Measurements from ENCODE around the gene MLXIPL. TPM values are rescaled to one million over a fixed set of nuclear protein-coding genes. Genes with fewer than 3 reads are reported as not detected.

MLXIPL gene
- 0.14 and 0.34 TPM in 2 replicates for total RNA-seq

DNA sequence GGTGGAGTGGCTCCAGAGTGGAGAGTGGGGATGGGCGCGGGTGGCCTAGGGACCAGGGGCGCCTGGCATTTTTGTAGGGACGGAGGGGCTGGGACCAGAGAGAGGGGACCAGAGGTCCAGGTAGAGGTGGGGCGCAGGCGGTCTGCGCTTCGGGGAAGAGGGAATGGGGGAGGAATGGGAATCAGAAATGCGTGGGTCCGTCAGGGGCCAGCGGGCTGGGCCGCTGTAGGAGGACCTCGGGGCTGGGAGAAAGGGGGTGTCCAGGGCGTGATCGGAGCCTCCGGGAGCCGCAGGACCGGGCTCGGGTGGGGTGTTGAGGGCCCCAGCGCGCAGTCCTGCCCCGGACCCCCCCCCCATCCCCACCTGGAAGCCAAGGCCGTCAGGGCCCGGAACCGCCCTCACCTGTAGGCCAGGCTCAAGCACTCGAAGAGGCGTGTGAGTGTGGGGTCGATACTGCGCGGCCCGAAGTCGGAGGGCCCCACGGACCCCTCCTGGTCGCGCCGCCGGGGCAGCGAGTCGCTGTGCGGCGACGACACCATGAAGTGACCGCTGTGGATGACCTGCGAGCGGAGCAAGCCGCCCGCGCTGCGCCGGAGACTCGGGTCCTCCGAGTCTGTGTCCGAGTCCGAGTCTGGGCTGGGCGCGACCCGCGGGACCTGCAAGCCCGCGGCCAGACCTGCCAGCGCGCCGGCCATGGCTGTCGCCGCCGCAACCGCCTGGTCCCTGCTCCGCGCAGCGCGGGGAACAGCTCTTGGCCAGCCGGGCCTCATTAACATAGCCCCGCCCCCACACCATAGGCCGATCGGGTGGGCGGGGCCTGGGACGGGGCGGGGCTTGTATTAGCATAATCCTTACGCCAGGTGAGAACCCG, at the start of gene MLXIPL:
MLXIPL (minus strand) TSS at position 725 of the 871 bp plus-strand sequence; CDS start at position 695, 30 bp downstream.

DNA sequence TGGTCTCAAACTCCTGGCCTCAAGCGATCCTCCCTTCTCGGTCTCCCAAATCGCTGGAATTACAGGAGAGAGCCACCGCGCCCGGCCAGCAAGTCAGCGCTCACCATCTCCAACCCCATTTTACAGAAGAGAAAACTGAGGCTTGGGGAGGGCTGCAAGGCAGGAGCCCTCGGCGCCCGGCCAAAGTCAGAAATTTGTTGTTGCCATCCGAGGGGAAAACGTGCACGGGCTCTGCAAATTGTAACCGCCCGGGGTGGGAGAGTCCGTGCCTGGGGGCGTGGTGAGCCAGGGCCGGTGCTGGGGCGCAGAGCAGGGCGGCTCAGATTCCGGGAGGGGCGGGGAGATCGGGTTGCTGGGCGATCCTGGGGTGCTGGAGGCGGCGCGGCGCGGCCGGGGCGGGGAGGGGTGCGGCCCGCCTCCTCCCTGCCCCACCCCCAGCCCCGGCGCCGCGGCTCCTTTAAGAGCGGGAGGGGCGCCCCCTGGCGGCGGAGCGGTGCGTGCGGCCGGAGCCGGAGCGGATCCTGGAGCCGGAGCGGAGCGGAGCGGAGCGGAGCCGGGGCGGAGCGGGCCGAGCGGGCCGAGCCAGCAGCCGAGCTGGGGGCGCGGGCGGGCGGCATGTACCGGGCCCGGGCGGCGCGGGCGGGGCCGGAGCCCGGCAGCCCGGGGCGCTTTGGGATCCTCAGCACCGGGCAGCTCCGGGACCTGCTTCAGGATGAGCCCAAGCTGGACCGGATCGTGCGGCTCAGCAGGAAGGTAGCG, 43.2 kb upstream of the MLXIPL start, which contains the start of gene VPS37D:
VPS37D (plus strand) TSS at position 488 of the 759 bp plus-strand sequence; CDS start at position 616, 128 bp downstream.

DNA sequence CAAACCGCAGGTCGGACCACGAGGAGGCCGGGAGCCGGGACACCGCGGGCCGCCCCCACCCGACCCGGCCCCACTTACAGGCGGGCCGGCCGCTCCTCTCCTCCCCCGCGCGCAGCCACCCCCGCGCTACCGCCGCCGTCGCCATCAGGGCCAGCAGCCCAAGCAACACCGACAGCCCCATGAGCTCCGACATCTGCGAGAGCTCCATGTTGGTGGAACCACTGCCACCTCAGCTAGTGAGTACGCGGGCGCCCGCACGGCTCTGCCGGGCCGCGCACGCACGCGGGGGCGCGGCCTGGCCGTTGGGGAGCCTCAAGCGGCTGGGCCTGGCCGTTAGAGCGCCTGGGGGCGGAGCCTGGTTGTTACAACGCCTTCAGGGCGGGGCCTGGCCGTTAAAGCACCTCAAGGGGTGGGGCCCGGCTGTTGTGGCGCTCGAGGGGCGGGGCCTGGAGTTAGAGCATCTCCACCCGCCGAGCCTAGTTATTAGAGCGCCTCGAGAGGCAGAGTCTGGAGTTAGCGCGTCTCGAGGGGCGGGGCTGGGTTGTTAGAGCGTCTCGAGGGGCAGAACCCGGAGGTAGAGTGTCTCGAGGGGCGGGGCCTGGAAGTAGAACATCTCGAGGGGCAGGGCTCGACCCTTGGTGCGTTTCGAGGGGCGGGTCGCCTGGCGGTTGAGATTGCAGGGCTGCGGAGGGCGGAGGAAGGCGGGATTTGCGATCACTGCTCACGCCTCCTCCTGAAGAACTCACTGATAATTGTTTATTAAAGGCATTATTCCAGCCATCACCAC, 45.8 kb downstream of the MLXIPL start, which contains the start of gene TBL2:
TBL2 (minus strand) TSS at position 238 of the 787 bp plus-strand sequence; CDS start at position 208, 30 bp downstream.

GRCh38 chr7:73557397-73558257, 66.7 kb downstream of the MLXIPL start, which contains the start of gene BCL7B:
Gene BCL7B, minus strand, starts transcription at chr7:73557690. Its CDS starts 112 bp downstream, at chr7:73557578.

Other genes starting within 250 kb of the MLXIPL start
- gene FZD9, start 190.7 kb downstream of the MLXIPL start, total RNA-seq, result 0.68 and 1.1 TPM in 2 replicates
- gene BAZ1B, start 102.2 kb downstream of the MLXIPL start, total RNA-seq, result 72.1 and 93.0 TPM in 2 replicates
- 20.6 and 26.0 TPM in 2 replicates for gene BCL7B, start 66.8 kb downstream of the MLXIPL start, total RNA-seq
- 80.7 and 93.0 TPM in 2 replicates for gene TBL2, start 45.9 kb downstream of the MLXIPL start, total RNA-seq
- gene VPS37D, start 43.3 kb upstream of the MLXIPL start, total RNA-seq, result 1.0 and 1.3 TPM in 2 replicates
- 1.0 and 1.6 TPM in 2 replicates for gene DNAJC30, start 58.9 kb upstream of the MLXIPL start, total RNA-seq
- 43.3 and 81.0 TPM in 2 replicates for gene BUD23, start 59.1 kb upstream of the MLXIPL start, total RNA-seq
- gene STX1A, start 95.1 kb upstream of the MLXIPL start, total RNA-seq, result 8.2 and 18.2 TPM in 2 replicates
- gene ABHD11, start 114.3 kb upstream of the MLXIPL start, total RNA-seq, result 5.1 and 9.8 TPM in 2 replicates
- gene CLDN3, start 145.7 kb upstream of the MLXIPL start, total RNA-seq, result not detected in 2 replicates
- gene CLDN4, start 206.5 kb upstream of the MLXIPL start, total RNA-seq, result 44.1 and 64.8 TPM in 2 replicates
- gene METTL27, start 218.0 kb upstream of the MLXIPL start, total RNA-seq, result 3.1 and 4.4 TPM in 2 replicates
- not detected in 2 replicates for gene TMEM270, start 236.6 kb upstream of the MLXIPL start, total RNA-seq